GM21786 (cell line): ENCODE measurements around the gene ADAM12.

Experiments
- ATAC-seq: cut with Tn5 transposase; IDR thresholded peaks from one replicate; pipeline ENCODE4 v1.9.1; 2021; ENCODE audit not compliant: unreplicated experiment

The ADAM12 gene

DNA sequence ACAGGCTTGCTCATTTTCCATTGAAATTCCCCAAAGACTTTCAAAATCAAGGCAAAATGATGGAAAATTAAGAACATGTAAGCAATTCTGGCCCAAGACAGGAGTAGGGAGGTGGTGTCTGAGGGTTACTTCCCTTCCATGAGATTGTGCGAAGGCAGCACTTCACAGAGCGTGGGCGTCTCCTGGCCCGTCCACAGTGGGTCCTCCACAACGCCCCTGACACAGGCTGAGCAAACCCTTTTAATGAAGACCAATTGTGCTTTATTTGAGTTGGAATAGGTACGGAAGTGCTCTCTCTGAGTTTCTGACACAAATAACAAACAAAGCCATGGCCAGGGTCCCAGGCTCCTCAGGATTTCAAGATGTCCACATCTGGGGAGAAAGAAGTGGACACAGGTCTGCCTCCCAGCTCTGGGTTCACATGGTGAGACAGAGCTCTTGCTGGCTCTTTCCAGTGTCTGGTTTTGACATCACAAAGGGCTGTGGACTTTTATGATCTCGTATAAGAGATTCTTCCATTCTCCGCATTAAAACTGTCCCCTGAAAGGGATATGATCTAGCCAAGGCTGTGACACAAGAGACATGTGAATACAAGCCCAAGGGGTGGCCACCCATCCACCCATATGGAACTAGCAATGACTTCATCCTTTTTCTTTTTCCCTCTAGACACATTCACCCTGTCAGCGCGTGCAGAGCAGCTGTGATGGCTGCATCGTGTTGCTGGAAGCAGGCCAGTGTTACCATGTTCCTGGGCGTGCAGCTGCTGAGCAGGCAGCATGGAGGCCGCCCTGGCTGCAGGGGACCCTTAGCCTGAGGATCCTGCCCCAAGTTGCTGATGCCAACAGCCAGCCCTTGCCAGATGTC, 145.6 kb downstream of the ADAM12 start:
- ATAC-seq = no peak

DNA sequence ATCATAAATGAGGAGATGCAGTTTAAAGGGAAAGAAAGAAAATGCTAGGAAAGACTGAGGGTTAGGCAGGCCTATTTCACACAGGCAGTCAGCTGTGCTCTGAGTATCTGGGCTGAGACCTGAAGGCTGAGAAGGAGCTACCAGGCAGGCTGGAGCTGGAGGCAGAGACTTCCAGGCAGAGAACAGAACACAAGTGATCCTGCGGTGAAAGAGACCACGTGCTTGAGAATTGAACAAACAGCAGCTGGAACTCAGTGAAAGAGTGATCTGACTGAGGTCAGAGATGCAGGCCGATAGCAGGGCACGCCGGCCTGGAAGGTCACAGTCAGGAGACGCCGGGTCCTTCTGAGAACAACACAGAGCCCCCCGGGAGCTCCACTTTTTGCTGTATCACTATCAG, 147.8 kb downstream of the ADAM12 start:
- ATAC-seq = no peak

DNA sequence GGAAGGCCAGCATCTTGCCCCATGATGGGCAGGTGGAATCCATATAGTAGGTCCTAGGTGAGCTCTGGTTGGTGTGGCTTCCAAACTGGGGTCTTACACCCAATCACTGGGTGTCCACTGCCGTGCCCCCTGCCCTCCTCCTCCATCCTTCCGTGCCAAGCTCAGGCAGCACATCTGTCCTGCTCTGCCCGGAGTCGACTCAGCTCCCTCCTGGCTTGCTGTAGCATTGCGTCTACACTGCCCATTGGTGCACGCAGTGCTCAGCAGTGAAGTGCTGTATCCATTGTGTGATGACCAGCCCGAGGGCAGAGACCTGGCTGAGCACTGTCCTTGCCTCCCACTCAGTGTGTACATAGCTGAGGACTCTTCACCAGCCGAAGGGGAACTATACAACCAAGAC, 148.4 kb downstream of the ADAM12 start:
- ATAC-seq = no peak

GRCh38 chr10:126235979-126236851, 152.1 kb downstream of the ADAM12 start:
- no peak for ATAC-seq

GRCh38 chr10:126235091-126235978, 152.9 kb downstream of the ADAM12 start:
- ATAC-seq = no peak

GRCh38 chr10:126234630-126235029, 153.6 kb downstream of the ADAM12 start:
- ATAC-seq = no peak

DNA sequence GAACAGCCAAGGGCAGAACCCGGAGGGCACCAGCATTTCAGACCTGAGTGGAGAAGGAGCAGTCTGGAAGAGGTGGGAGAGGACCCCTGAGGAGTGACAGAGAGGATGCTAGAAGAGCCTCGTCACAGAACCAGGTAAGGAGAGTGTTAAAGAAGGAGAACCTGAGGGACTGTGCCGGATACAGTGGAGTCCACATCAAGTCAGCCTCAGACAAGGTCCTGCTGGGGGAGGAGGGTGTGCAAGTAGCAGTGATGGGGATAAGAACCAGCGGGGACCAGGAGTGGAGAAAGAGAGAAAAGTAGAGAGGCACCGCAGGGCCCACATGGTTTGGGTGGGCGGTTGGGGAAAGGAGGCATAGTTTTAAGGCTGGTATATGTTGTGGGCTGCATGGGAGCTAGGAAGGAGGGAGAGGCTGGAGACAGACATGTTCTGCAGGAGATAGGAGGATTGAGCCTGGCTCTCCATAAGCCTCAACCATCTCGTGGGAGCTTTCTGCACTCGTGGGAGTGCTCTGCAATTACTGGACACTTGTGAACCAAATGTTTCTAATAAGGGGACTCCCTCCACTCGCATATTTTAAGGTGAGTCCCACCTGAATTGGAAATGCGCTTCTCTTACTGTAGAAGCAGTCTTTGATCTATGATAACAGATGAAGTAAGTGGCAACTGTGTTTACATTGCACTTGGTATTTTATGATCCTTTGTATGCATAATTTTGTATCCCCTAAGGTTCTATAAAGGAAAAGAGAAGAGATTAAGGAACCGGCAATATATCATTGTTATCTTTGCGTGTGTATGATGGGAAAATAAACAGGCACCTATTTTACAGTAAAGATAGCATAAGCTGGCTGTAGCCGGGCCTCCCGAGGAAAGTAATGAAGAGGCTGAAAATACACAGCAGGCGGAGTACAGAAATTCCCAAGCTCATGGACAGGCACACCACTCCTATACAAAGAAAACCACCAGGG, 154.8 kb downstream of the ADAM12 start:
- no peak for ATAC-seq

DNA sequence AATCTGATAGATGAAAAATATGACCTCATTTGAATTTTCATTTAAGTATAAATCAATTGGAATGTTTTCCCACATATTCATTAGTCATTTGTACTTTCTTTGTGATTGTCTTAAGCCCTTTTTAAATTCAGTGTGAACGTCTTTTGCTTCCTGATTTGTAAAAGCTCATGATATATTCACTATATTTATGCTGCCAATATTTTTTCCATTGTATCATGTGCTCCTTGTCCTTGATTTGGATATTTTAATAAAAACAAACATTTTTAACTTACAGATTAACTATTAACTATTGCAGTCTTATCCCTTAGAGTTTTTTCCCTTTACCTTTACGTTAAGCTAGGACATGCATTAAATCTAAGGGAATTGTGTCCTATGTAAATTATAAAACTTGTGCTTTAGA, 157.7 kb downstream of the ADAM12 start:
- ATAC-seq = no peak

DNA sequence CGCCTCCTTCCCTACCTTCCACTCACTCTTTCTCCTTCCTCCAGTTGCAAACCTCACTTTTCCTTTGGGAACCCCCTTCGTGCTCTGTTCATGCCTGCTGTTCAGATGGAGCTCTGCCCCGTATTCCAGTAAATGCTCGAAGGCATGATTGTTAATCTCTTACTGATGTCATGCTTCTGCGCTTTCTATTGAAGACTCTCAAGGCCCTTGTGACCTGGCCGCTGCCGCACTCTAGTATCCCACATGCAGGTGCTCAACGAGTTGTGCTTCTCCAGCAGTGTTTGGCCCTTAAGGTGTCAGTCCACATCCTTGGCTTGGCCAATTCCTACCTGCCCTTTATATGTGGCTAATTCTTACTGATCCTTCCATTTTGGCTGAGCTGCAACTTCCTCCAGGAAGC, 158.6 kb downstream of the ADAM12 start:
- no peak for ATAC-seq

DNA sequence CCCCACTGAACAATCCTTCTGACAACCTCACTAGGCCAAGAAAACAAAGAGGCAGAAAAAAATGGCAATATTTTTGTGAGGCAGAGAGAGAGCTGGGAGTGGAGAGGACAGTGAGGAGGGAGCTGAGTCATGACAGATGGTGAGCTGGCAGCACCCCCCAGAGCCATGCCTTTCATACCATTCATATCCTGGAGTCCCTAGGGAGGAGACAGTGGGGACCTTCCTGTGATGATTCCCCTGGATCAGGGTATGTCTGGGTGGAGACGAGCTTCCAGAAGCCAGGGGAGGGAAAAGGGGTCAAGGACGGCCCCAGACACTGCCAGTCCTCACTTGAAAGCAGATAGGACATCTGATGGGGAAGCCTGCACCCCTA, 160.5 kb downstream of the ADAM12 start:
- ATAC-seq = no peak

- no peak for ATAC-seq
Measured at GRCh38 chr10:126226988-126227761, 161.1 kb downstream of the ADAM12 start.

DNA sequence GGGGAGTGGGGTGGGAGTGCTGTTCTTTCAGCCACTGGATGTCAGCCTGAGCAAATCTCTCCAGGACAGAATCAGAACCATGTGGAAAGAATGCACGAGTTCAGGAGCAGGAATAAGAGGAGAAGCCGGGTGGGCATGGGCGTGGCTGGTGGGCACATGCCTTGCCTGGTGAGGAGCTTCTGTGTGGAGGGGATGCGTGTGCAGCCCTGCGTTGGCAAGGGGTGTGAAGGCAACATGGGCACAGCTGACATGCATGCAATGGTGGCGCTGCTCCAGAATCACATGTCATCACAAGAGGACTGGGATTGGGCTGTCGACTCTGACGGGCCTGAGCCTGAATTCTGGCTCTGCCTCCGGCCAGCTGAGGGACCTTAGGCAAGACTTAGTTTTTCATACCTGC, 162.1 kb downstream of the ADAM12 start:
- ATAC-seq = no peak

DNA sequence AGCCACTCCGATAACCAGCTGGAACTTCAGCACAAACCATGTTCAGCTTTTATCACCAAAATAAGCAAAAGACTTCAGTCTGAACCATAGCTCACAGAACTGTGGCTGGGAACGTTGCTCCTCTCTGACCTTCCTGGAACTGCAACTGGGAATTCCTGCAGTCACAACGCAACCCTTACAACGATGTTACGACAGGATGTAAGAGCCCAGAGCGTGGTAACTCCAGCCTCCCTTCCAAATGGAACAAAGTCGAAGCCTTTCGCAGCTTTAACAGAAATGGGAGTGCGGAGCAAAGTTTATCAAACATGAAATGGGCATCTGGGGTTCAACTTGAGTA, 162.6 kb downstream of the ADAM12 start:
- no peak for ATAC-seq

DNA sequence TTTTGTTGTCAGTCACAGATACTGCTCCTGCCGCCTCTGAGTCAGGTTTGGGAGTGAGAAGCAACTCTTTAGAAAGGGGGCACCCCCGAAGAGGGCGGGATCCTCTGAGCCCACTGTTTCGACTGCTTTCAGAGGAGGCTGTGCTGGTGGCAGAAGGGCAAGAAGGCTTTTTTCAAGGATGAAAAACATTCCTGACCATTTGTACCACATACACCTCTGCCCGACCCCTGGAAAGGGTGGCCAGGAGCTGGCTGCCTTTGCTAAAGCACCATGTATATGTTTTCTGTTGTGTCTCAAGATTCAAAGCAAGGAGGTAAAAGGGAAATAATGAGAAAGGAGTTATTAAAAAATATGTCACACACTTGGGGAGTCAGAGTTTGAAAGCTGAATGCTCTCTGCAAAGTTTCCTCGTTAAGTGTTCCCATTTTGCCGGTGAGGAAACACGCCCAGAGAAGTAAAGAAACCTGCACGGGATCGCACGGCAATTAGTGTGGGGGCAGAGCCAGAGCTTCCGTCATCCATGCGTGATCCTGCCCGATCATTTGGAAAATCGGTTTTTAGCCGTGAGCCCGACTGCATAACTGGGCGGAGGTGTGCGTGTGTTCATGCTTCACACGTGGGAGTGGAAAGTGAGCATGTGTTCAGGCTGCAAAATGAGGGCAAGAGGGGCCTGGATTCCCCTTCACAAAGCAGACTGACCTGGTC, 163.2 kb downstream of the ADAM12 start:
- no peak for ATAC-seq

DNA sequence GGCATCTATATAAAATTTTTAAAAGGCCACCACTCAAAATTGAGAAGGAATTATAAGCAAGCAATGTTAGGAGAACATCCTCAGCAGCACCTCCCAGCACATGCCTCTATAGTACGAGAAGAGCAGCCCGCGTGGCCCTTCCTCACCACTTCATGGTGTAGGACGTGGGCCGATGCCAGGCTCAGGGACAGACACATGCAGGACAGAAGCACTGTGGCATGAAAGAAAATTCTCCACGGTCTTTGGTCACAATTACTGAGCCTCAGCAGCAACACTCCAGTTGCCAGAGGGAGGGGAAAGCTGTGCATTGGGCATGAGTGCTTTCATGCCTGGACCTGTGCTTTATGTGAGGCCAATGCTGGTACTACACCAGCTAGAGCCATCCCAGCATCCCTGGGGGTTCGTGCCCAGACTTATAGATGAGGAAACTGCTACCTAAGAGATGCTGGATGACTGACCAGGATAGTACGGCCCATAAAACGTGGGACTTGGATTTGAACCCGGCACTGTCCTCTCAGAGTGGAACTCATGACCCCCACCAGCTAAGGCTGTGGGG, 164.7 kb downstream of the ADAM12 start:
- no peak for ATAC-seq

- no peak for ATAC-seq
Measured at GRCh38 chr10:126222736-126223511, 165.4 kb downstream of the ADAM12 start.

DNA sequence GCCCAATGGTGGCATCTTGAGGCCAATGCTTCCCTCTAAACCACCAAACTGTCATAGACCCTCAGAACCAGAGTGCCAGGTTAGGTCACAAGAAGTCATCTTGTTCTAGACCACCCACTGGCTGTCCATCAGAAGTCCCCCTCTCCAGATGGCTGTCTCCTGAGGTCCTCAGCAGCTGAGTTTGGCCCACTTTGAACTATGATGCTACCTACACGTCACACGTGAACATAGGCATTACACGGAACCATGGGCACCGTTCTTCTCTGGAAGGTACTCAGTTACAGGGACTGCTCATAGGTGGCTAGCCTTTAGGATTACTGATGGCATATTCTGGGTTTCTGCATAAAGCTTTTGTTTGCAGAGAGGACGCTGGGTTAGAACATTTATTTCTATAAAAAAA, 166.4 kb downstream of the ADAM12 start:
- no peak for ATAC-seq
